HepG2 (cell line): Measurements from ENCODE around the gene LUZP1. TPM values are rescaled to one million over a fixed set of nuclear protein-coding genes. Genes with fewer than 3 reads are reported as not detected.

Experiments used
- CSRNP2 ChIP-seq: sonication (generic); formaldehyde crosslinking; conservative IDR thresholded peaks from 2 replicates; pipeline ENCODE4 v1.8.0; 2022; ENCODE audit warnings: low read depth, missing genetic modification reagents
- HDAC1 ChIP-seq: sonication (generic); formaldehyde crosslinking; IDR thresholded peaks from 2 replicates; pipeline ENCODE4 v1.5.1; 2020; ENCODE audit warnings: mild to moderate bottlenecking, missing genetic modification reagents
- KAT7 ChIP-seq: IDR thresholded peaks from 2 replicates; pipeline ENCODE4 v1.6.1; 2018; ENCODE audit warnings: borderline replicate concordance, missing compliant biosample characterization
- KDM2A ChIP-seq: sonication (generic); formaldehyde crosslinking; IDR thresholded peaks from 2 replicates; pipeline ENCODE4 v1.4.0; 2020; ENCODE audit warnings: low read depth, missing genetic modification reagents, borderline replicate concordance
- KDM5B ChIP-seq: sonication (generic); formaldehyde crosslinking; IDR thresholded peaks from 2 replicates; pipeline ENCODE4 v1.4.0; 2020; ENCODE audit warnings: missing genetic modification reagents, mild to moderate bottlenecking, borderline replicate concordance
- PHF8 ChIP-seq: sonication (generic); formaldehyde crosslinking; IDR thresholded peaks from 2 replicates; pipeline ENCODE4 v1.5.0; 2020; ENCODE audit warnings: missing genetic modification reagents
- SRSF4 ChIP-seq: fragments of 200-400 bp; formaldehyde crosslinking; IDR thresholded peaks from one replicate; pipeline ENCODE4 v1.6.1; 2018; ENCODE audit warnings: mild to moderate bottlenecking, low read depth, low read length, moderate library complexity; ENCODE audit not compliant: poor library complexity, severe bottlenecking
- YY1 ChIP-seq: IDR thresholded peaks from 2 replicates; pipeline ENCODE4 v1.6.1; 2011; ENCODE audit warnings: low read length, low read depth, moderate library complexity, mild to moderate bottlenecking; ENCODE audit not compliant: insufficient read depth, insufficient replicate concordance
- ZFP82 ChIP-seq: sonication (generic); formaldehyde crosslinking; IDR thresholded peaks from 2 replicates; pipeline ENCODE4 v1.5.1; 2020; ENCODE audit warnings: mild to moderate bottlenecking, missing genetic modification reagents, borderline replicate concordance
- ZNF124 ChIP-seq: sonication (generic); formaldehyde crosslinking; IDR thresholded peaks from 2 replicates; pipeline ENCODE4 v1.4.0; 2020; ENCODE audit warnings: missing genetic modification reagents
- ZNF333 ChIP-seq: sonication (generic); formaldehyde crosslinking; IDR thresholded peaks from 2 replicates; pipeline ENCODE4 v1.4.0; 2020; ENCODE audit warnings: mild to moderate bottlenecking, missing genetic modification reagents, borderline replicate concordance
- ZNF883 ChIP-seq: sonication (generic); formaldehyde crosslinking; IDR thresholded peaks from 2 replicates; pipeline ENCODE4 v1.5.1; 2020; ENCODE audit warnings: mild to moderate bottlenecking, missing genetic modification reagents; ENCODE audit errors: not compliant biosample characterization
- ZNF891 ChIP-seq: sonication (generic); formaldehyde crosslinking; IDR thresholded peaks from 2 replicates; pipeline ENCODE4 v1.5.0; 2020; ENCODE audit warnings: mild to moderate bottlenecking, missing genetic modification reagents
- ZSCAN21 ChIP-seq: sonication (generic); formaldehyde crosslinking; IDR thresholded peaks from 2 replicates; pipeline ENCODE4 v1.8.0; 2022; ENCODE audit warnings: mild to moderate bottlenecking, missing genetic modification reagents, moderate library complexity, borderline replicate concordance
- polyA plus RNA-seq, 8 experiments: library from polyadenylated mRNA; depleted of rRNA in 3 of 8; stranded (reverse) in 7 of 8; unstranded in 1 of 8; fragments of >200 nt; fragmentation: Illumina TruSeq in 4 of 8; extraction: Trizol in 4 of 8; gene quantifications; 2 replicates each; pipeline versions ENCODE4 v1.2.1 to v1.2.3, GENCODE V29; 2011 to 2016; ENCODE audit warnings: low read depth in 4 of 8, missing spikeins in 1 of 8, mixed read lengths in 1 of 8; ENCODE audit not compliant: insufficient read depth in 1 of 8
- total RNA-seq, 5 experiments: library from RNA; depleted of rRNA; stranded (reverse); fragments of >200 nt; fragmentation: Illumina TruSeq; extraction: Trizol; gene quantifications; 2 replicates each; pipeline ENCODE4 v1.2.3, GENCODE V29; 2016; ENCODE audit warnings: low read depth in 1 of 5

LUZP1 gene
- total and polyA plus RNA-seq, 2 of the 13 experiments (the other 11 are each of a cell fraction or from before 2014, with no cell fraction given), result 6.9 to 12.7 TPM

GRCh38 chr1:23167353-23168078 lies 1.1 kb downstream of the LUZP1 start (continued):
- TF ChIP-seq CSRNP2 (CRISPR knock-in tag) (no peak), KAT7 (CRISPR knock-in tag) (no peak; the same call in 1 of the 2 replicates), KDM2A (CRISPR knock-in tag) (peak; percentile 57; the same call in 1 of the 2 replicates), ZNF333 (CRISPR knock-in tag) (no peak), PHF8 (CRISPR knock-in tag) (peak; percentile 42; the same call in 1 of the 2 replicates), YY1 (peak; percentile 69), ZFP82 (CRISPR knock-in tag) (0 out of 2 replicates have a peak, but pooled peaks have one; percentile 65), SRSF4 (no peak), ZNF124 (CRISPR knock-in tag) (no peak), HDAC1 (CRISPR knock-in tag) (peak; percentile 61), ZSCAN21 (CRISPR knock-in tag) (no peak), KDM5B (CRISPR knock-in tag) (peak; percentile 49; the same call in 1 of the 2 replicates), ZNF891 (CRISPR knock-in tag) (peak; percentile 54; the same call in 1 of the 2 replicates), ZNF883 (CRISPR knock-in tag) (no peak)
